ENCODE measurements around the gene RAB3IL1.

RAB3IL1 gene

DNA sequence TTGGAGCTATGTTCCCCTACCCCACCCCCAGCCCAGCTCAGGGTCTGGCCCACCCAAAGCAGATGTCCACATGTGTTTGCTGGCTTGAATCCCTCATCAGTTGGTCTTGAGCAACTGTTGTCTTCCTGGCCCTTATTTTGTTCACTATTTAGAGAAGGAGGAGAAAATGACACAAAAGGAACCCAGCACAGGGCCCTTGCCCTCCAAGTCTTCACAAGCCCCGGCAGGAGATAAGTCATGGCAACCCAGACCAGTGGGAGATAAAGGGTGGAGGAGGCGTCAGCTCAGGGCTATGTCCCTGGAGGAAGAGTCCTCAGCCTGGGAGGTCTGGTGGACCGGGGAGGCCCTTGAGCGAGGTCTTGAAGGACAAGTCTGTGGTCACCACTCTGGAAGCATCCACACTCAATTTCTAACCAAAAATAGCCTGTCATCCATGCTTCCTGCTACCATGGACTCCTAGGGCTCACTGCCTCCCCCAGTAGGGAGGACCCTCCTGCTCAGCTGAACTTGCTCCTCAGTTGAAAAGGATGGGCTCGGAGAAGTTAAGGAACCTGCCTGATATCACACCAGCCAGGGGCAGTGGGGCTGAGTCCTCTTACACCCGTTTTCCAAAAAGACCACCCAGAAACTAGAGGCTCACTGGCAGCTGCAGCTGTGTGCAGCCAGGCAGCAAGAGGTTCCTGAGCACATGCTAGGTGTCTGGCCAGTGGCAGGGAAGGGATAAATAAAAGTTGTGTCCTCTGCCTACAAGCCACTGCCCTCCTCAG lies 1.8 kb upstream of the RAB3IL1 start:
- no peak for DNase-seq (ENCODE audit: low read depth)

DNA sequence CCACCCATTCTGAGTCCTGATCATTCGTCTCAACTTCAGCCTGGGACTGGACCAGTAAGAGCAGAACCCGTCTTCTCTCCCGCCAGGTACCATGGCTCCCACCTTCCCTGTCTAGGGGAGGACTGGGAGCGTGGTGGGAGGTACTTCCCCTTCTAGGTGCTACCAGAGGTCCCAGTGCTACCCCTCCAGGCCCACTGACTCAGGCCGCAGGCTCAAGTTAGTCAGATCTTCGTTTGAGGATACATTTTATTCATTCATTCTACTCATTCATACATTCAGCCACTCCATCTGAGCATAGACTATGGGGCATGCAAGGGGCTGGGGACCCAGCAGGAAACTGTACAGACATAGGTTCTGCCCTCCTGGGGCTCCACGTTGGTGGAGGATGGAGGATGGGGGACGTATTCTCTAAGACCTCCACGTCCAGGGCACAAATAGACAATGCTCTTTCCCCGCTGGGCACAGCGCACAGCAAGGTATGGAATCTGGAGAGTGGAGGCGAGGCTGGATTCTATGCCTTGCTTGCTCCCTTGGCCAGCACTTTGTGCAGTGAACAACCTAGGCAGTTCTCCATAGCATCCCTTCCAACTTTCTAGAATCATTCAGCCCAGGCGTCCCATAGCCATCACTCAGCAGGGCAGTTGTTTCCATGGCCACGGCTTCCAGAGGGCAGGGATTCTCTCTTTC lies 1.0 kb upstream of the RAB3IL1 start:
- DNase-seq (ENCODE audit: low read depth), result no peak

GRCh38 chr11:61916737-61917333 lies 531 bp downstream of the RAB3IL1 start:
- DNase-seq (ENCODE audit: low read depth), result no peak

GRCh38 chr11:61914471-61915171 lies 2.7 kb downstream of the RAB3IL1 start:
- no peak for DNase-seq (ENCODE audit: low read depth)

DNA sequence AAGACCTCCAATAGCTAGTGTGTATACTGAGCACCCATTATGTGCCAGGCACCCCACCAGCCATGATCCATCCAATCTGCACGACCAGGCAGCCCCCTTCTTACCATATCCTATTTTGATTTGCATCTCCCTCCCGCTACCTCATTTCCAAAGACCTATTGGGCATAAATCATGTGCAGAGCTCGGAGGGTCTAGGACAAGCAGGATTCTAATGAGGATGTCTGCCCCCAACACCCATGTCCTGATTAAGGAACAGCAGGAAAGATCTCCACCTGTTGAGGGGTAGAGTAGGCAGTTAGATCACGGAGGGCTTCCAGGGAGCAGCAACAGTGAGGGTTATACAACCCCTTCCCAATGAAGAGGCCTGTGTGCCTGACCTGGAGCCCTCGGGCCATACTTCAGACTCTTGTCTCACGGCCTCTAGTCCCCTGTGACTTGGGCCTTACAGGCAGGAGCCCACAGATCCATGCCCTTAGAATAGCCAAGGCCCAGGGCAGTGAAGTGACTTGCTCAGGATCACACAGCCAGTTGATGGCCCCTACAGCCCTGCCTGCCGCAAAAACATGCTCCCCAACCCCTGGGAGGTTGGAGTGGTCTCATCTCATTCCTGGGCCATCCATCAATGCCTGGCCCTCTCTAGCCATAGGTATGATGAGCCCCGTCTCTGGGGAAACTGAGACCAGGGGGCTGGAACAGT lies 3.5 kb downstream of the RAB3IL1 start:
- DNase-seq (ENCODE audit: low read depth), result no peak

GRCh38 chr11:61912991-61913698 lies 4.2 kb downstream of the RAB3IL1 start:
- no peak for DNase-seq (ENCODE audit: low read depth)

GRCh38 chr11:61912530-61912898 lies 4.9 kb downstream of the RAB3IL1 start:
- no peak for DNase-seq (ENCODE audit: low read depth)

GRCh38 chr11:61911701-61912529 lies 5.5 kb downstream of the RAB3IL1 start:
- no peak for DNase-seq (ENCODE audit: low read depth)

DNA sequence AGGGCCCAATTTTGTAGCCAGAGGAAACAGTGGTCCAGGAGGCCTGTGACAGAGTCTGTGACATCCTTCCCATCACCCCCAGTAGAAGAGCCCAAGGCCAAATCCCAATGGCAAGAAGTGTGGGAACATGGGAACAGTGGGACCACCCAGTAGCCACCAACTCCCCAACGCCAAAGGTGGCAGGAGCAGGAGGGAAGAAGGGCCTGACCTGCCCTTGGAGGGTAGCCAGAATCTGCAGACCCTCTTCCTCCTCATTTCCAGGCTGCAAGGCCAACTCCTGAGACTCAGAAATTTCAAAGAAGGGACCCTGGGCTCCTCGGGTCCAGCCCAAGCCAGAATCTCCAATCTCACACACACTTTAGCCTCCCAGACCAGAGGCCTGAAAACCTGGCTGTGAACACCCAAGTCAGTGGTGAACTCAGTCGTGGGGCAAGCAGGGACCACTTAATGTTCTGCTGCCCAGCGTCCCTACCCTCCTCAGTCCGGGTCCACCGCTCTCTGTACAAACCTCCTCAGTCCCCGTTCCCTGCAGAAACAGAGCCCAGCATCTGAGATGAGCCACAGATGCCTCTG lies 6.2 kb downstream of the RAB3IL1 start:
- DNase-seq (ENCODE audit: low read depth), result no peak

- DNase-seq (ENCODE audit: low read depth), result no peak
Observed at GRCh38 chr11:61910187-61911127, 6.9 kb downstream of the RAB3IL1 start.

- no peak for DNase-seq (ENCODE audit: low read depth)
Observed at GRCh38 chr11:61908730-61909316, 8.5 kb downstream of the RAB3IL1 start.

DNA sequence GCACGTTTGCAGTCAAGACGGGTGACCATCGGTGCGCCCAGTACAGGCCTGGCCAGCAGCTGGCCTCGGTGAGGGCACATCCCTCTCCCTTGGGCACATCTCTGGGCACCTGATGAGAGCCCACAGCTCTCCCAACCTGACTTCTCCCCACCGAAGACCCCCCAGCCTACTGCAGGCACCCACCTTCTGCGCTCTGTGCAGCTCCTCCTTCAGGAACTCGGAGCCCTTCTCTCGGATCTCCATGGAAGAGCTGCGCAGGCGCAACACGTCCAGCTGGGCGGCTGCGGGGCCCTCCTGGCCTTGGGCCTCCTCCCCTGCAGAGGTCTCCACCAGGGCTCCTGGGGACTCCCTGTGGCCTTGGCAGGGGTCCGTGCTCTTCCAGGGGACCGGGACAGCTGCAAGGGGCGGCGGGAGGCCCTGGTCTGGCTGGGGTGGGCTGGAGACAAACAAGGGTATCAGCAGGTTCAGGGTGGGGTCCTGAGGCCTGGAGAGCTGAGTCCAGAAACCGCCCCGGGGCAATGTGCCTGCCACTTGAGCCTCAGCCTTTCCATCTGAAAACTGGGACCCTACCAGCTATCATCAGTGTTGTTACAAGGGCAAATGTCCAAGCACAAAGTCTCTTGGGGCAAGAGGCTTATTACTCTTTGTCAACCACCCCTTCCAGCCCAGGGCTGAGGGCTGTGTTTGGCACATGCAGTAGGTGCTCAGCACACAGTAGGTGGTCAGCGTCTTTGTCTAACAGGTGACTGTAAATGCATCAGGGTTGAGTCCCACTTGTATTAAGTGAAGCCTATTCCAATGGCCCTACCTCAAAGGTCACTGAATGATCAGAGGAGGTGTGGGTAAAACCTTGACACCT lies 9.3 kb downstream of the RAB3IL1 start:
- DNase-seq (ENCODE audit: low read depth), result no peak

DNA sequence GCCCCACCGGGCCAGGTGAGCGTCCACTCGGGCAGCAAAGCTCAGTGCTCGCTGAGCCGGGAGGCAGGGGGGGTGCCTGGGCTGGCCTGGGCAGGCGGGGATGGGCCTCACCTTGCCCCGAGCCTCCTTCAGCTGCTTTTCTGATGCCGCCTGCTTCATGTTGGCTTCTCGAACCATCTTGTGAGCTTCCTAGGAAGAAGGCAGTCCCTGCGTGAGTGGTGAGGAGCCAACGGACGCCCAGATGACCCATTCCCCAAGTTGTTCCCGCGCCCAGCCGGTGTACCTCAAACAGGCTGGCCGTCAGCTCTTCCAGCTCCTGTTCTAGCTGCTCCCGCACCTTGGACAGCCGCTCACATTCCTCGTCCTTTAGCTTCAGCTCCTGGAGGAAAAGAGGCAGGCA lies 10.1 kb downstream of the RAB3IL1 start:
- no peak for DNase-seq (ENCODE audit: low read depth)

GRCh38 chr11:61906522-61906909 lies 10.8 kb downstream of the RAB3IL1 start:
- DNase-seq (ENCODE audit: low read depth), result no peak

- no peak for DNase-seq (ENCODE audit: low read depth)
Observed at GRCh38 chr11:61905801-61906521, 11.4 kb downstream of the RAB3IL1 start.

- DNase-seq (ENCODE audit: low read depth), result no peak
Observed at GRCh38 chr11:61905067-61905696, 12.2 kb downstream of the RAB3IL1 start.

All from HS-27A (cell line).